Measurements from ENCODE around the gene CACFD1.

The CACFD1 gene

GRCh38 chr9:133459476-133460404 is at the start of gene CACFD1:
Gene CACFD1 (plus strand): TSS chr9:133459978. CDS start chr9:133460067, 89 bp downstream.
- peak; percentile 92 for DNase-seq (ENCODE audit: low spot score)

DNA sequence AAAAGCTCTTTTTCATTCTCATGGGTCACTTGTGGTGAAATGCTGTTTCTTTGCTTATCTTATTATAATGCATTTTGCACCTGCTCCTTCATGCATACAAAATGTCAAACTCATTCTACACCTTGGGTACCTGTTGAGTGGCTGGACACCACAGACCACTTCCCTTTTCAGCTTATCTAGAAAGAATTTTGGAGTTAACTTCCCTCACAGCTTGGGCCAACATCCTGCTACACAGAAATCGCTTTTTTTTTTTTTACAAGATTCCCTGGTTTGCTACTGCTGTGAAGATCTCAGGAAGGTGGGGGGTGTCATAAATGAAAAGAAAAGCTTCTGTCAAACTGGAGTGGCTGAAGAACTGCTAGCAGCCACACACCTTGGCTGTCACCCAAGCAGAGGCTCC is 44.6 kb upstream of the CACFD1 start:
- DNase-seq (ENCODE audit: low spot score): no peak

- peak; percentile 86 for DNase-seq (ENCODE audit: low spot score)
These were observed 42.0 kb upstream of the CACFD1 start, which contains the start of gene REXO4 for GRCh38 chr9:133417541-133418461. Gene REXO4 (minus strand): TSS chr9:133418010. CDS start chr9:133417844, 166 bp downstream.

GRCh38 chr9:133419005-133419404 is 40.8 kb upstream of the CACFD1 start:
- no peak for DNase-seq (ENCODE audit: low spot score)

DNA sequence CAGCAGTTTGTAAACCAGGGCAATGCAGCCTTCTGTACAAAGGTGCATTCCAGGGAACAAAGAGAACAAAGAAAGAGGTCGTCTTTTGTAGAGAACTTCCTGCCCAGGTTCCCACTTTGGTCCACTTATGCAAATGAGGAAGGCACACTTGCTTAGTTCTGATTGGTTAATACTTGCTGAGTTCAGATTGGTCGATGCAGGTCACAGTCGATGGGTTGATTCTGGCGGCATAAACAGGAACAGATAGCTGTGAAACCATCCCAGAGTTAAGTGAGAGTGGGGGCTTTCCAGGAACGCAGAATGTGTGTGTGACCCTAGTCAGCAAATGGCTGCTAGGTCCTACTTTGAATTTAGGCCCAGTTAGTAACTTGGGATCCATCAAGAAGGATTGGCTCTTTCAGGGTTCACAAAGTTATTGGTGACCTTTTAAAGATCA is 39.4 kb upstream of the CACFD1 start:
- DNase-seq (ENCODE audit: low spot score): peak; percentile 6

DNA sequence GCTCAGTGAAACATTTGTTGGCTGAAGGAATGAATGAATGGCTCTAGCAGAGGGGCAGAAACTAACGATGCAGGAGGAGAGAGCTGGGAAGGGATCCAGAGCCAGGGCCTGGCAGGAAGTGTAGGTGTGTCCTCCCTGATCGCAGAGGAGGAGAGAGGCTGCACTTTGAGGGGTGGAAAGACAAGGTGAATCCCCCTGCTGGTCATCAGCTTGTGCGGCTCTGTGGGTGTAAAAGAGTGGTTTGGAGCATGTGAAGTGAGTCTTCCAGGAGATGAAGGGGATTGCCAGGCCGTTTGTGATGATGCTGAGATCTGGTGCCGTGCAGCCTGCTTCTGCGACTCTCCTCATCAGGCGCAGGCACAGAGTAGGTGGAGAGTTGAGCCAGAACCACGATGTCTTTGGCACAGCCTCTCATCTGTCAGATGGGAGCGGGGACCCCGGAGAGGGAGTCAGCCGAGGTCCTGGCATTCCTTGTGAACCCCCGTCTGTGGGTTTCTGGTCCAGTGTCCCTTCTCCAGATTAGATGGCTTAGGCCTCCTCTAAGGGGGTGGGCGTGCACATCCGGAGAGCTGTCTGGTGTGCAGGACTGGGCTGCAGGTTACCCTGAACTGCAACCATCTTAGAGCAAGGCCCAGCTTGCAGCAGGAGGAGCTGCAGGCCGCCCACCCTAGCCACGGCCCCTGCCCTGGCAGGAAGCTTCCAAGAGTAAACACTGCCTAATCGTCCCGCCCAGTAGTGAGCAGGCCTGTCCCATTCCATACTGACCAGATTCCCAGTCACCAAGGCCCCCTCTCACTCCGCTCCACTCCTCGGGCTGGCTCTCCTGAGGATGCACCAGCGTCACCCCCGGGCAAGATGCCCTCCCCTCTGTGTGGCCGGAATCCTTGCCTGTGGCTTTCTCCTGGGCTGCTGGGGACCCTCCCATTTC is 37.9 kb upstream of the CACFD1 start, which contains the start of gene ADAMTS13:
TSS of gene ADAMTS13 (plus strand) at position 753 of the 928 bp plus-strand sequence. CDS start at position 830, 77 bp downstream.
- peak; percentile 38 for DNase-seq (ENCODE audit: low spot score)

GRCh38 chr9:133423216-133423615 is 36.6 kb upstream of the CACFD1 start:
- DNase-seq (ENCODE audit: low spot score): no peak

GRCh38 chr9:133424187-133424586 is 35.6 kb upstream of the CACFD1 start:
- no peak for DNase-seq (ENCODE audit: low spot score)

- DNase-seq (ENCODE audit: low spot score): no peak
These were observed 34.6 kb upstream of the CACFD1 start for GRCh38 chr9:133425049-133425632.

- no peak for DNase-seq (ENCODE audit: low spot score)
These were observed 33.8 kb upstream of the CACFD1 start for GRCh38 chr9:133426011-133426410.

- DNase-seq (ENCODE audit: low spot score): no peak
These were observed 32.0 kb upstream of the CACFD1 start for GRCh38 chr9:133427658-133428348.

DNA sequence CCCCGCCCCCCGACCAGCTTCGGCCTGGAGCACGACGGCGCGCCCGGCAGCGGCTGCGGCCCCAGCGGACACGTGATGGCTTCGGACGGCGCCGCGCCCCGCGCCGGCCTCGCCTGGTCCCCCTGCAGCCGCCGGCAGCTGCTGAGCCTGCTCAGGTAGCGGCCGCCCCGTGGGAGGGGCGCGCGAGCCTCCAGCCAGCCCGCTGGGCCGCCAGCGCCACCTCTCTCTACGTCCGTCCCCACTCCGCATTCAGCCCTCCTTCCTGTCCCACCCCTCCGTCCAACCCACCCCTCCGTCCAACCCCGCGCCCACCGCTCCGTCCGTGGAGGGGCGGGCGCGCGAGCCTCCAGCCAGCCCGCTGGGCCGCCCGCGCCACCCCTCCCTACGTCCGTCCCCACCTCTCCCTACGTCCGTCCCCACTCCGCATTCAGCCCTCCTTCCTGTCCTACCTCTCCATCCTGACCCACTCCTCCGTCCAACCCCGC is 31.1 kb upstream of the CACFD1 start:
- no peak for DNase-seq (ENCODE audit: low spot score)

DNA sequence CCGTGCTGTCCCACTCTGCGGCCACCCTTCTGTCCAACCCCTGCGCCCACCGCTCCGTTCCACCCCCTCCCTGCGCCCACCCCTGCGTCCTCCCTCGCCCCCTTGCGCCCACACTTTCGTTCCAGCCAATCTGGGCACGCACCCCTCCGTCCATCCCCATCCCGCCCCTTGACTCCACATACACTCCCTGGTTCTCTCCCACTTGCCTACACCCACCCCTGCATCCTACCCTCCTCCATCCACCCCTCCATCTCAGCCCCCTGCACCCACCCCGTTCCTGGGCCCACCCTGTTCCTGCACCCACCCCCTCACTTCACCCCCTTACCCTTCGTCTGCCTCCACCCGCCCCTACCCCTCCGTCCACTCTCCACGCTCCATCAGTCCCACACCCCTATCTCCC is 30.6 kb upstream of the CACFD1 start:
- no peak for DNase-seq (ENCODE audit: low spot score)

- DNase-seq (ENCODE audit: low spot score): no peak
These were observed 30.1 kb upstream of the CACFD1 start for GRCh38 chr9:133429641-133430161.

DNA sequence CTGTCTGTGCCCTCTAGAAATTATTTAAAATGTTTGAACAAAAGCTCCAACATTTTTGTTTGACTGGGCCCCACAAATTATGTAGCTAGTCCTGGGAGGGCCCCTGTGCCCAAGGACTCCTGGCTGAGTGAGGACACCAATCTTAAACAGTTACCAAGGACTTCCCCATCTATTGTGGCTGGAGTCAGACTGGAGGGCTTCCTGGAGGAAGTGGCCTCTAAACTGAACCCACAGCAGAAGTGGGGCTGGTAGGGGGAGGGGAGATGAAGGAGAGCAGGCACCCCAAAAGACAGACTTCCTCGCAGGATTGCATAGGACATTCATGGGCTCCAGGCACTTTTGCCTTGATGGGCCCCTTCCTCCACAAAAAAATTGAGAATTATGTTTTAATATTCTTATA is 29.5 kb upstream of the CACFD1 start:
- no peak for DNase-seq (ENCODE audit: low spot score)

- no peak for DNase-seq (ENCODE audit: low spot score)
These were observed 26.4 kb upstream of the CACFD1 start for GRCh38 chr9:133433351-133433843.

DNA sequence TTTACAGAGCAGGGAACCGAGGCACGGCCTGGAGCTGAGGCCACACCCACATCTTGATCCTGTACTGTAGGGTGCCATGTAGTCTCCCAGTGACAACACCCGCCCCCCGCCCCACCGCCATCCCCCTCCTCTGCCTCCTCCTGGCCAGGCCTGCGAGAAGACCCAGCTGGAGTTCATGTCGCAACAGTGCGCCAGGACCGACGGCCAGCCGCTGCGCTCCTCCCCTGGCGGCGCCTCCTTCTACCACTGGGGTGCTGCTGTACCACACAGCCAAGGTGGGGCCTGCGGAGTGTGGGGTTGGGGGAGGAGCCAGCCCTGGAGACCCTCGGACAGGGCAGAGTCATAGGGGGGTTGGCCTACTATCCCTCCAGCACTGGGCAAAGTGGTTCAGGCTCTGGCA is 23.1 kb upstream of the CACFD1 start:
- DNase-seq (ENCODE audit: low spot score): no peak

GRCh38 chr9:133437753-133438531 is 21.8 kb upstream of the CACFD1 start:
- DNase-seq (ENCODE audit: low spot score): no peak

DNA sequence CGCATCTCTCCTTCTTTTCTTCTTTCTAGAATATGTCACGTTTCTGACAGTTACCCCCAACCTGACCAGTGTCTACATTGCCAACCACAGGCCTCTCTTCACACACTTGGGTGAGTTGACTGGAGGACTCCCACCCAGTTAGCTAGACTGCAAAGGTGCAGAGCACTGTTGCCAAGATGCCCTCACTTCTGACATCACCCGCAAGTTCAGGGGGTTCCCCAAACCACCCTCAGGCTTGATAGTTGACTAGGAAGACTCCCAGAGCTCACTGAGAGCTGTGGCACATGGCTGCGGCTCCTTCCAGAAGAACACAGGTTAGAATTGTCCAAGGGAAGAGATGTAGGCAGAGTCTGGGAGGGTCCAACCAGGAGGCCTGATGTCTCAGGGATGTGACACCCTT is 20.4 kb upstream of the CACFD1 start:
- DNase-seq (ENCODE audit: low spot score): no peak

Data from CD4-positive, alpha-beta T cell treated with Interleukin-2 at 100 ng/mL for 4 hours (primary cell).